HepG2 (cell line): ENCODE measurements around the gene PRSS22. TPM values are rescaled to one million over a fixed set of nuclear protein-coding genes. Genes with fewer than 3 reads are reported as not detected.
A peak's percentile ranks its signal among the peaks of the same experiment; 100 is the strongest.

Source experiments
- ATF3 ChIP-seq: sonication (generic); formaldehyde crosslinking; IDR thresholded peaks from 2 replicates; pipeline ENCODE4 v1.4.0; 2020; ENCODE audit warnings: missing genetic modification reagents
- BRD4 ChIP-seq: sonication (generic); formaldehyde crosslinking; IDR thresholded peaks from 2 replicates; pipeline ENCODE4 v1.4.0; 2020; ENCODE audit warnings: missing genetic modification reagents
- FOXP1 ChIP-seq, 2 experiments: fragments of 450-650 bp in 1 of 2; IDR thresholded peaks; 2 replicates each; pipeline ENCODE4 v1.6.1; 2017 to 2018; ENCODE audit warnings: antibody characterized with exemption in 1 of 2
- GABPB1 ChIP-seq: IDR thresholded peaks from 2 replicates; pipeline ENCODE4 v1.6.1; 2016; ENCODE audit warnings: mild to moderate bottlenecking, missing genetic modification reagents, moderate library complexity, missing compliant biosample characterization
- HHEX ChIP-seq: IDR thresholded peaks from 2 replicates; pipeline ENCODE4 v1.6.1; 2016; ENCODE audit warnings: control low read depth
- LCORL ChIP-seq, 2 experiments: fragments of 450-650 bp in 1 of 2; sonication (generic) in 1 of 2; formaldehyde crosslinking in 1 of 2; IDR thresholded peaks; 2 replicates each; pipeline versions ENCODE4 v1.5.0 to v1.6.1; 2017 to 2020; ENCODE audit warnings: antibody characterized with exemption in 1 of 2, missing genetic modification reagents in 1 of 2
- NCOA1 ChIP-seq: sonication (generic); formaldehyde crosslinking; IDR thresholded peaks from 2 replicates; pipeline ENCODE4 v1.9.0; 2021; ENCODE audit warnings: missing genetic modification reagents
- PCBP1 ChIP-seq: fragments of 200-400 bp; formaldehyde crosslinking; IDR thresholded peaks from 2 replicates; pipeline ENCODE4 v1.6.1; 2017; ENCODE audit warnings: mild to moderate bottlenecking, low read depth, low read length, borderline replicate concordance
- PRDM15 ChIP-seq: sonication (generic); formaldehyde crosslinking; IDR thresholded peaks from 2 replicates; pipeline ENCODE4 v1.4.0; 2020; ENCODE audit warnings: missing genetic modification reagents
- PRDM4 ChIP-seq: sonication (generic); formaldehyde crosslinking; IDR thresholded peaks from 2 replicates; pipeline ENCODE4 v1.9.0; 2021; ENCODE audit warnings: missing genetic modification reagents, borderline replicate concordance
- RAD21 ChIP-seq: fragments of 450-650 bp; formaldehyde crosslinking; IDR thresholded peaks from 2 replicates; pipeline ENCODE4 v1.5.0; 2020; ENCODE audit warnings: mild to moderate bottlenecking
- RAD51 ChIP-seq: fragments of 450-650 bp; IDR thresholded peaks from 2 replicates; pipeline ENCODE4 v1.6.1; 2016; ENCODE audit warnings: borderline replicate concordance
- SMARCE1 ChIP-seq: fragments of 450-650 bp; IDR thresholded peaks from 2 replicates; pipeline ENCODE4 v1.6.1; 2017; ENCODE audit warnings: borderline replicate concordance
- SPEN ChIP-seq: sonication (generic); formaldehyde crosslinking; IDR thresholded peaks from 2 replicates; pipeline ENCODE4 v1.5.1; 2020; ENCODE audit warnings: low read depth, mild to moderate bottlenecking, missing genetic modification reagents
- SRY ChIP-seq: sonication (generic); formaldehyde crosslinking; IDR thresholded peaks from 2 replicates; pipeline ENCODE4 v1.8.0; 2022; ENCODE audit warnings: mild to moderate bottlenecking, missing genetic modification reagents
- ZBTB33 ChIP-seq: sonication (generic); formaldehyde crosslinking; IDR thresholded peaks from 2 replicates; pipeline ENCODE4 v1.4.0; 2020; ENCODE audit warnings: missing genetic modification reagents
- ZFY ChIP-seq: sonication (generic); formaldehyde crosslinking; IDR thresholded peaks from 2 replicates; pipeline ENCODE4 v1.4.0; 2020; ENCODE audit warnings: missing genetic modification reagents
- ZFYVE20 ChIP-seq: sonication (generic); formaldehyde crosslinking; IDR thresholded peaks from 2 replicates; pipeline ENCODE4 v1.8.0; 2023; ENCODE audit warnings: low read depth, mild to moderate bottlenecking, moderate library complexity, missing genetic modification reagents, borderline replicate concordance
- ZNF180 ChIP-seq: sonication (generic); formaldehyde crosslinking; IDR thresholded peaks from 2 replicates; pipeline ENCODE4 v1.4.0; 2020; ENCODE audit warnings: low read depth, missing genetic modification reagents, borderline replicate concordance
- ZNF556 ChIP-seq: sonication (generic); formaldehyde crosslinking; IDR thresholded peaks from 2 replicates; pipeline ENCODE4 v1.4.0; 2020; ENCODE audit warnings: mild to moderate bottlenecking, missing genetic modification reagents, borderline replicate concordance
- ZNF766 ChIP-seq: sonication (generic); formaldehyde crosslinking; IDR thresholded peaks from 2 replicates; pipeline ENCODE4 v1.5.0; 2020; ENCODE audit warnings: missing genetic modification reagents, borderline replicate concordance
- polyA plus RNA-seq, 8 experiments: library from polyadenylated mRNA; depleted of rRNA in 3 of 8; stranded (reverse) in 7 of 8; unstranded in 1 of 8; fragments of >200 nt; fragmentation: Illumina TruSeq in 4 of 8; extraction: Trizol in 4 of 8; gene quantifications; 2 replicates each; pipeline versions ENCODE4 v1.2.1 to v1.2.3, GENCODE V29; 2011 to 2016; ENCODE audit warnings: low read depth in 4 of 8, missing spikeins in 1 of 8, mixed read lengths in 1 of 8; ENCODE audit not compliant: insufficient read depth in 1 of 8
- total RNA-seq, 5 experiments: library from RNA; depleted of rRNA; stranded (reverse); fragments of >200 nt; fragmentation: Illumina TruSeq; extraction: Trizol; gene quantifications; 2 replicates each; pipeline ENCODE4 v1.2.3, GENCODE V29; 2016; ENCODE audit warnings: low read depth in 1 of 5

The PRSS22 gene
- total and polyA plus RNA-seq, 2 of the 13 experiments (the other 11 are each of a cell fraction or from before 2014, with no cell fraction given) = 0.24 to 0.32 TPM

GRCh38 chr16:2904100-2904921 is 46.3 kb upstream of the PRSS22 start (continued):
- peak; percentile 86; the same call in 1 of the 2 replicates for TF ChIP-seq PCBP1
- no peak for TF ChIP-seq ATF3 (CRISPR knock-in tag)
- no peak for TF ChIP-seq RAD51
- peak; percentile 45; the same call in 1 of the 2 replicates for TF ChIP-seq ZNF766 (CRISPR knock-in tag)
- no peak for TF ChIP-seq HHEX (CRISPR knock-in tag)
- no peak for TF ChIP-seq FOXP1 (IDR thresholded peaks at IDR 0.05)
- TF ChIP-seq FOXP1 (CRISPR knock-in tag; IDR thresholded peaks at IDR 0.05) = no peak
- TF ChIP-seq SMARCE1 = no peak
- peak; percentile 85 for TF ChIP-seq SPEN (CRISPR knock-in tag)
- TF ChIP-seq NCOA1 (CRISPR knock-in tag) = no peak; the same call in 1 of the 2 replicates
- TF ChIP-seq RAD21 (CRISPR knock-in tag) = peak; percentile 73; the same call in 1 of the 2 replicates
- no peak for TF ChIP-seq PRDM4
- TF ChIP-seq LCORL (IDR thresholded peaks at IDR 0.05) = no peak
- 0 out of 2 replicates have a peak, but pooled peaks have one; percentile 52 for TF ChIP-seq LCORL (CRISPR knock-in tag; IDR thresholded peaks at IDR 0.05)
- peak; percentile 89 for TF ChIP-seq ZFY (CRISPR knock-in tag)
- TF ChIP-seq SRY (CRISPR knock-in tag) = 0 out of 2 replicates have a peak, but pooled peaks have one; percentile 4
- peak; percentile 87; the same call in 1 of the 2 replicates for TF ChIP-seq ZNF556 (CRISPR knock-in tag)
- peak; percentile 78 for TF ChIP-seq GABPB1 (CRISPR knock-in tag)
- no peak for TF ChIP-seq ZBTB33
- no peak for TF ChIP-seq ZFYVE20 (CRISPR knock-in tag)
- no peak for TF ChIP-seq ZNF180 (CRISPR knock-in tag)
- TF ChIP-seq PRDM15 (CRISPR knock-in tag) = no peak
- no peak for TF ChIP-seq BRD4 (CRISPR knock-in tag)
